ENCODE data around the gene SLC9A8.

GRCh38 chr20:49906101-49906604 lies 93.5 kb downstream of the SLC9A8 start:
- TF ChIP-seq CTCF (IDR thresholded peaks at IDR 0.05; ENCODE audit: insufficient read depth, low read depth, low read length) (no peak), EZH2 (IDR thresholded peaks at IDR 0.05; ENCODE audit: insufficient read depth, low read length) (no peak)

Data from astrocyte (in vitro differentiated cells and primary cell).